ENCODE results near the gene HPD. TPM values are rescaled to one million over a fixed set of nuclear protein-coding genes. Genes with fewer than 3 reads are reported as not detected.

Gene HPD
- total RNA-seq, 2 experiments from 2014 or later = not detected

Small RNA genes within 50 kb of the gene (small RNA-seq; reads per million reads assigned to genes)
- gene AC069503.3 (not detected), gene RF00017 (not detected), gene RNU7-170P (not detected)

Other genes with a start within 250 kb of the HPD start
- gene ORAI1, start 232.3 kb downstream of the HPD start, total RNA-seq (2014; rRNA removed; shearing (Covaris generic)) = 3.3 and 9.5 TPM in 2 replicates
- gene ORAI1, start 232.3 kb downstream of the HPD start, total RNA-seq (2022) = 19.1 and 20.1 TPM in 2 replicates
- gene MORN3, start 189.2 kb downstream of the HPD start, total RNA-seq (2014; rRNA removed; shearing (Covaris generic)) = 0.32 TPM in 1 of 2 replicates, not detected in the other
- gene MORN3, start 189.2 kb downstream of the HPD start, total RNA-seq (2022) = 0.13 and 0.18 TPM in 2 replicates
- 9.3 and 12.4 TPM in 2 replicates for gene TMEM120B, start 146.1 kb downstream of the HPD start, total RNA-seq (2014; rRNA removed; shearing (Covaris generic))
- 20.5 and 21.5 TPM in 2 replicates for gene TMEM120B, start 146.1 kb downstream of the HPD start, total RNA-seq (2022)
- gene RHOF, start 65.2 kb downstream of the HPD start, total RNA-seq (2014; rRNA removed; shearing (Covaris generic)) = 23.5 and 29.2 TPM in 2 replicates
- 45.7 and 53.7 TPM in 2 replicates for gene RHOF, start 65.2 kb downstream of the HPD start, total RNA-seq (2022)
- gene SETD1B, start 54.9 kb downstream of the HPD start, total RNA-seq (2014; rRNA removed; shearing (Covaris generic)) = 3.3 and 4.7 TPM in 2 replicates
- gene SETD1B, start 54.9 kb downstream of the HPD start, total RNA-seq (2022) = 22.5 and 24.3 TPM in 2 replicates
- 135 and 142 TPM in 2 replicates for gene PSMD9, start 29.9 kb upstream of the HPD start, total RNA-seq (2014; rRNA removed; shearing (Covaris generic))
- 89.2 and 90.2 TPM in 2 replicates for gene PSMD9, start 29.9 kb upstream of the HPD start, total RNA-seq (2022)
- 4.1 and 6.6 TPM in 2 replicates for gene CFAP251, start 59.7 kb upstream of the HPD start, total RNA-seq (2014; rRNA removed; shearing (Covaris generic))
- 4.7 and 4.8 TPM in 2 replicates for gene CFAP251, start 59.7 kb upstream of the HPD start, total RNA-seq (2022)
- 66.2 and 76.2 TPM in 2 replicates for gene BCL7A, start 163.0 kb upstream of the HPD start, total RNA-seq (2014; rRNA removed; shearing (Covaris generic))
- gene BCL7A, start 163.0 kb upstream of the HPD start, total RNA-seq (2022) = 84.7 and 100 TPM in 2 replicates
- 18.6 and 27.5 TPM in 2 replicates for gene MLXIP, start 219.9 kb upstream of the HPD start, total RNA-seq (2014; rRNA removed; shearing (Covaris generic))
- gene MLXIP, start 219.9 kb upstream of the HPD start, total RNA-seq (2022) = 44.7 and 59.9 TPM in 2 replicates